ELR (cell line): Measurements from ENCODE around the gene C4orf36.
A peak's percentile ranks its signal among the peaks of the same experiment; 100 is the strongest.

Source experiments
- DNase-seq: peaks from one replicate; pipeline ENCODE4 v3.0.0-alpha.2; 2015; ENCODE audit warnings: low read depth

C4orf36 gene

DNA sequence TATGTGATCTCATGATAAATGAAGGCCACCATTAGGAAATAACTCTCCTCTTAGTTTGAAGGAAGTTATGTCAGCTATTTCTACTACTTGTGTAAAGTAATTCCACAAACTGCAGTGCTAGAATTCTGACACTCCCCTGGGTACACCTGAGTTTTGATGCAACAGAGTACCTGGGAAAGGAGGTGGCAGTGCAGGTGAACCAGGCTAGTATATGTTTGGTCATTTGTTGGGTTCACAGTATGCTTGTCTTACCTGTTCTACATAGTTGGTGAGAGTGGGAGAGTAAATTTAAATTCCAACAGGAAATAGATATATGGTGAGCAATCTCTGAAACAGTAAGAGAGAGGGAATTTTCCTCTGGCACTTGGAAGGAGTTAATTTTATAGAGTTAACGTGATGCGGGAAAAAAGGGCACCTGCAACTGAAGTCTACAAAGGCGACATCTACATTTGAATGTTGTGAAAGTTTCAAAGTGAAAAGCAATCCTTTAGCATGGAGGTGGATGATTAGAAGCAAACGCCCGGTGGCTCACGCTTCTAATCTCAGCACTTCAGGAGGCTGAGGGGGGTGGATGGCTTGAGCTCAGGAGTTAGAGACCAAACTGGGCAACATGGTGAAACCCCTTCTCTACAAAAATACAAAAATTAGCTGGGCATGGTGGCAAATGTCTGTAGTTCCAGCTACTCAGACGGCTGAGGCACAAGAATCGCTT, 34.7 kb downstream of the C4orf36 start:
- peak; percentile 30 for DNase-seq

DNA sequence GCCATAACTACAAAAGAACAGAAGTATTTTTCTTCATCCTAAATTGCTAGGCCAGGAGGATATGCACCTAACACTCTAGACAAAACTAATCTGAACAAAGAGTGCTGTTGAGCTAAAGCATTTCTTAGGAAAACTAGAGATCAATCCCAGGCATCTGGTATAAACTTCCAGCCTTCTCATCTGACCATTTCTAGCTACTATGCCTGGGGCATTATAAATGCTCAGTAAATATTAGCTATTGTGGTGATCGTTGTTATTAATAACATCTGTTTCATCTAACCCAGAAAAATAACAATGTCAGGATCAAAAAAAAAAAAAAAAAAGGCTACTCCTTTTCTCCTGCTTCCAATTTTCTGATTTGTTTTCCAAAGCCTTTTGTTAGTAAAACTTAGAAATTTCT, 35.3 kb downstream of the C4orf36 start:
- no peak for DNase-seq

- DNase-seq, result peak; percentile 78
These were observed 36.6 kb downstream of the C4orf36 start for GRCh38 chr4:86855572-86855971.

DNA sequence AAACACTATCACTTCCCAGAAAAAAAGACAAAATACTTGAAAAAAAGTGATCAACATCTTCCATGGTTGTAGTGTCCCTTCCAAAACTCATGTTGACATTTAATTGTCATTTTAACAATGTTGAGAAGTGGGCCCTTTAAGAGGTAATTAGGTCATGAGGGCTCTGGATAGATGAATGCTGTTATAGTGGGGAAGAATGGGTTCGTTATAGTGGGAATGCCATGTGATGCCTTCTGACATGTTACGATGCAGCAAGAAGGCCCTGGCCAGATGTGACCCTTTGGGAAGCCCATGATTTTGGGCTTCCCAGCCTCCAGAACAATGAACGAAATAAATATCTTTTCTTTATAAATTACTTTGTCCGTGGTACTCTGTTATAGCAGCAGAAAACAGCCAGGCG, 39.0 kb downstream of the C4orf36 start:
- DNase-seq, result no peak

DNA sequence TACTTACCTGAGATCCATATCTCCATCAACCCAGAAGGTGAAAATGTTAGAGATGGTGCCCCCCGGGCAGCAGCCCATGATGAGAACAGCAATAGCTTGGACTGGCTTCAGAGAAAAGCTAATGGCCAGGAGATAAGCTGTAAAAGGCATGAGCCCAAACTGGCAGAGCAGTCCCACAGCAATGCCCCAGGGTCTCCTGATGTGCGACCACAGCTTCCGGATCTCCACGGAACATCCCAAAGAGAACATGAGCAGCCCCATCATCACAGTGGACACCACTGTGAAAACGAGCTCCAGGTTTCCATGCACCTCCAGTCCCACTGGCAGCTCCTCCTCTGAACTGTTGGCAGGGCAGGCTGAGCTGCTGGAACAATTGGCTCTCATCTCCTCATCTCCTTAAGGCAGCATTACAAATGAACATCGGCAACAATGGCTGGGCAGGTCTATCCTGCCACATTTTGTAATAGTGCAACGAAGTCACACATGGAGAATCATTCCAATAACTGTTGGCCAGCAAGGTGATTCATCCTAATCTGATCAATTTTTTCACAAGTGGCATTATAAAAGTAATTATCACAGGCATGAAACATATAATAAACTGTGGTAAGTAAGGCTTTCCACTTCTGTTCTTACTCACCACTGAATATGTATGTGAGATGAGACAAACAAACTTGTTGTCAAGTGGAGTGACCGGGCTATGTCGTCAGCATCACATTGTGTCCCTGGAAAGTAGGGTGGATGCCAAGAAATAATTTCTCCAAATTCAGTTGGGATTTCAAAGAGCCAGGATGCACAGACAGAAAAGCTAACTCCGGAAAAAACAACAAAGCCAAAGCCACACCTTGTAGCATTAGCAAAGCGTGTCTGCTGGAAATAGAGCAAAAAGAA, 43.2 kb downstream of the C4orf36 start, which contains the start of gene SLC10A6:
Gene SLC10A6, minus strand, starts transcription at position 653 of the 888 bp plus-strand sequence. Its CDS starts 269 bp downstream, at position 384.
- no peak for DNase-seq

DNA sequence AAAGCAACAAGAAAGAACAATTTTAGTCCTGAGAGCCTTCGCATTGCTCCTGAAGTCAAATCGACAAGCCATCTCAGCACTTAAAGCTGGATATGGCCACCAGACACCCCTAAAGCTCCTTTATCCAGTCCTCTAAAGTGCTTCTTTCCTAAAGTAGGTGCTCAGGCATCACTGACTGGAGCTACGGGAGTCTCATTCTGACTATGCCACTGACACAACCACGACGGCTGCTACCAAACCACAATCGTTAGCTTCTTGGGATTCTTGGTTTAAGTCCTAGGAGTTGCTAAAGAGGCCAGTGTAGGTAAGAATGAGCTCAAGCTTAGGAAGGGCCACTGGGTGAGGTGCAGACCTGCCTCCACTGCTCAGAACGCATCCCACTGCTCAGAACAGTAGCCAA, 44.1 kb downstream of the C4orf36 start:
- DNase-seq, result peak; percentile 37

DNA sequence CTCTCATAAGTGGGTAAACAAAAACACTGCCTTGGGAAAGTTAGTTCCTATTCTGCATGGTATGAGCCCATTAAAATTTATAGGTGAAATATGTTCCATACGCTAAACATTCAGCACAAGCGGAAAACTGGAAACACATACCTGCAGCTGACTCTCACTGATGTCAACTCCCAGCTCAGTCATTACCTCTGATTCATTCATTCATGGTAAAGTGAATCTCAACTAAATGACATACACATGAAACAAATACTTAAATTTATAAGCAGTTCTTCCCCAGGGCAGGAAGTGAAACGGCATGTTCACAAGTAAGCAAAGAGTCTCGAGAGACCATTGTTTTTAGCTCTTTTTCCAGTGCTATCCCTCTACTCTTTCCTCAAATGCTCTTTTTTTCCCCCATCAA, 44.7 kb downstream of the C4orf36 start:
- DNase-seq, result no peak

DNA sequence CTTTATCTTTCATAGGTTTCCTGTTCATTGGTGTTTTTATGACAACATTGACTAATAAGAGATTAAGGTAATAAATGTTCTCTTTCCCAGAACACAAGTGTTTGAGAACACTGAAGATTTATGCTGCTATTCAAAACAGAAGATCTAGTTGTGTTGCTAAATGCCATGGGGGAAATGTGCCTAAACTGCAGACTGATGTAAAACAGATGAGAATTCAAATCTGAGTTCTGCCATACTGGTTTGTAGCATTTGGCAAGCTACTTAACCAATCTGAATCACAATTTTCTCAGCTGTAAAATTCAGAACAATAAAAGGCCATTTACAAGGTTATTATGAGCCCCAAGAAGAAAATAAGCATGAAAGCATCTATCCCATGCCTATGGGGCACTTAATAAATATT, 45.3 kb downstream of the C4orf36 start:
- no peak for DNase-seq

- no peak for DNase-seq
These were observed 46.6 kb downstream of the C4orf36 start for GRCh38 chr4:86845593-86845992.

- DNase-seq, result no peak
These were observed 50.9 kb downstream of the C4orf36 start for GRCh38 chr4:86841309-86841708.

DNA sequence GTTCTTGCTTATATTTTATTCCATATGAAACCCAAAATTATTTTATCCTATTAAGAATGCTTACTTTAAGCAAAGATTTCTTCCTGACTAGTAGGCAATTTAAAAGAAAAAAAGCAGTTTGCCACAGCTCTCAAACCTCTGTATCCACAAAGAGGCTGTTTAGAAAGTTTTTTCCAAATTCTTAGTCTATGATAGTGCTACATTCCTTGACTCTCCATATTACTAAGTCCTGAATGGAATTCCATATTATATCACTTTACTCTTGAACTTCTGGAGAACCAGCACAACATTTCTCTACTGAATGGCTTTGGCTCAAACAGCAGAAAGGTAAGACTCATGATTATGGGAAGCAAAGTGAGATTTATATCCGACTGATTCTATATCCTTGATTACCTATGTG, 51.4 kb downstream of the C4orf36 start:
- no peak for DNase-seq

GRCh38 chr4:86837691-86838503, 54.3 kb downstream of the C4orf36 start:
- no peak for DNase-seq

- no peak for DNase-seq
These were observed 56.5 kb downstream of the C4orf36 start for GRCh38 chr4:86835677-86836076.

DNA sequence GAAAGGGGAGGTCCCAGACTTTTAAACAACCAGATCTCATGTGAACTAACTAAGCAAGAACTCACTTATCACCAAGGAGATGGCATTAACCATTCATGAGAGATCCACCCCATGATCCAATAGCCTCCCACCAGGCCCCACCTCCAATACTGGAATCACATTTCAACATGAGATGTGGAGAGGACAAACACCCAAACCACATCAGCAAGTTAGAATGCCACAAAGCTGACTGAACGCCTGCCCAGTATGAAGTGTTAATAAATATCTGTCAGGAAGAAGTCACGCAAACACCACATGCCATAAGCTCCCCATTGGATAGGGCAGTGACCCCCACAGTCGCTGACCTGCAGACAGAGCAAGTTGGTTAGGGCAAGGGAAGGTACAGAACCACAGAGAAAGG, 57.3 kb downstream of the C4orf36 start:
- DNase-seq, result peak; percentile 49

- DNase-seq, result no peak
These were observed 58.6 kb downstream of the C4orf36 start for GRCh38 chr4:86833615-86834014.

DNA sequence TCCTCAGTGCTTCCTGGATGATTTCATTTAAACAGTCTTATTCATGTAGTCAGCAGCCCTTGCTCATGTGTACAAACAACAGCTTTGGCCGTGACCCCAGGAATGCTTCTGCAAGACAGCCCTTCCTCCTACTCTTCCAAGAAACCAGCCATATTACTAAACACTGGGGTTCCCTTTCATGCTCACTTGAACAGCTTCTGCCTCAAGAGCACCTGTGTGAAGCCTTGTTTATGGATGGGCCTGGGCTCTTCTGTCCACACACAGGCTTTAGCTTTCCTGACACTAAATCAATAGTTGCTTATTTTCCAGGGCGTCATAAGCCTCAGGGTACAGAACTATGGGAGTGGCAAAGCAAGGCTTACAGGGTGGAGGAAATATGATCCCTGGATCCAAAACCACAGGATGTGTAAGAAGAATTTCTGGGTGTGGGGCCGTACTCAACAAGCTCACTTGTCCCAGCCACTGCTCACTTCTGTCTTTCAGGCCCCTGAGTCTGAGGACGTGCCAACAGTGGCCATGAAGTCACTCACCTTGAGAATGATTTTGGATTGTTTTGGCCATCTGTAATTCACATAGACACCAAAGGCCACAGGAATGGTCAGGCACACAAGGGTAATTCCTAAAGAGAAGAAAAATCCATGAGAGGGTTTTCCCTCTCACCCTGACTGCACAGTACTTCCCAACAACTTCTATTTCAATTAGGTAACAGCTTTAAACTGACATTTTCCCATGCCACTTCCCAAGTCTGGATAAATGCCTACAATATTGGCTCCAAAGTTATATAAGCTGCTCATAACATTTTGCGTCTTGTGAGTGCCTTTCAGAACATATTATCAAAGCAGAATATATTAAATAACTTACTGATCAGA, 60.7 kb downstream of the C4orf36 start:
- peak; percentile 90 for DNase-seq
